HG03460 (cell line): ENCODE results near the gene C7orf25.
A peak's percentile ranks its signal among the peaks of the same experiment; 100 is the strongest.

ENCODE experiments used
- ATAC-seq: cut with Tn5 transposase; IDR thresholded peaks from one replicate; pipeline ENCODE4 v1.9.1; 2021; ENCODE audit not compliant: unreplicated experiment

The C7orf25 gene

DNA sequence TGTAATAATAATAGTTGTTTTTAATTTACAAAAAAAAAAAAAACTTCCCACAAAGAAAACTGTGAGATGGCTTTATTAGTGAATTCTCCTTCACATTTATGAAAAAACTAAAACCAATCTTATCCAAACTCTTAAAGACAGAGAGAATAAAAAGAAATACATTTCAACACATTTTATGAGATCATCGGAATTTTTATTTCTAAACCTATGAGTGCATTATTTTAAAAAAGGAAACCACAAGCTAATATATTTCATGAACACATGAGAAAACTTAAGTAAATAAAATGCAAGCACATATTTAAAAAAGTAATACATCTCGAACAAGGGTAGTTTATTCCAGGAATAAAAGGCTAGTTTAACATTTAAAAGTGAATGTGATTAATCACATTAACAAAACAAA is 31.5 kb downstream of the C7orf25 start:
- no peak for ATAC-seq

DNA sequence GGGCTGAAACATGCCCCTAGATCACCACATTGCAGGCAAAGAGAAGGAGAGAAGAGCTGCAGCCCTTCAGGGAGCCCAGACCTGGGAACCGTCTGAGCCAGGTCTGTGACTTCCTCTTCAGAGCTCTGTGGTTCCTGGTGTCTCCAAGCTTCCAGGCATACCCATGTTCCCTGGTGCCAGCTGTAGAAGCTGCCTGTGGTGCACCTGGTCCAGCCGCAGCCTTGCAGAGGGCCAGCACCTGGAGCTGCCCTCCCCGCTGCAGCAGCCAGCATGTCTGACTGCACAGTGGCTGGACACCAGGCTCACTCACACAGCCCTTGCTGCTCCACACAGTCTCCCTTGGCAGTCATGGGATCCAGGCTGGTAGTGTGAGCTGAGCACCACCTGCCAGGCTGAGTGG is 33.6 kb downstream of the C7orf25 start:
- ATAC-seq, result no peak

DNA sequence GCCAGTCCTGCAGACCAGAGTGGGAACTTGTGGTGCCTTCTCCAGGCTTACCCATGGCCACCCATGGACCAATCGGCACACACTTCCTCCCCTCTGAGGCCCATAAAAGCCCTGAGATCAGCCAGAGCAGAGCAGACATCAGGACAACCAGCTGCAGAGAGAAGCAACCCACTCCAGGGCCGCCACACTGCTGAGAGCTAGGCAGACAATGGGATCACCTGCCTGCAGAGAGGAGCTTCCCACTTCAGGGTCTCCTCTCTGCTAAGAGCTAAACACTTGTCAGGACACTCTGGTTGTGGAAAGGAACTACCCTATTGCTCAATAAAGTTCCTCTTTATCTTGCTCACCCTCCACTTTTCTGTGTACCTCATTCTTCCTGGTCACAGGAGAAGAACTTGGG is 34.0 kb downstream of the C7orf25 start:
- no peak for ATAC-seq

DNA sequence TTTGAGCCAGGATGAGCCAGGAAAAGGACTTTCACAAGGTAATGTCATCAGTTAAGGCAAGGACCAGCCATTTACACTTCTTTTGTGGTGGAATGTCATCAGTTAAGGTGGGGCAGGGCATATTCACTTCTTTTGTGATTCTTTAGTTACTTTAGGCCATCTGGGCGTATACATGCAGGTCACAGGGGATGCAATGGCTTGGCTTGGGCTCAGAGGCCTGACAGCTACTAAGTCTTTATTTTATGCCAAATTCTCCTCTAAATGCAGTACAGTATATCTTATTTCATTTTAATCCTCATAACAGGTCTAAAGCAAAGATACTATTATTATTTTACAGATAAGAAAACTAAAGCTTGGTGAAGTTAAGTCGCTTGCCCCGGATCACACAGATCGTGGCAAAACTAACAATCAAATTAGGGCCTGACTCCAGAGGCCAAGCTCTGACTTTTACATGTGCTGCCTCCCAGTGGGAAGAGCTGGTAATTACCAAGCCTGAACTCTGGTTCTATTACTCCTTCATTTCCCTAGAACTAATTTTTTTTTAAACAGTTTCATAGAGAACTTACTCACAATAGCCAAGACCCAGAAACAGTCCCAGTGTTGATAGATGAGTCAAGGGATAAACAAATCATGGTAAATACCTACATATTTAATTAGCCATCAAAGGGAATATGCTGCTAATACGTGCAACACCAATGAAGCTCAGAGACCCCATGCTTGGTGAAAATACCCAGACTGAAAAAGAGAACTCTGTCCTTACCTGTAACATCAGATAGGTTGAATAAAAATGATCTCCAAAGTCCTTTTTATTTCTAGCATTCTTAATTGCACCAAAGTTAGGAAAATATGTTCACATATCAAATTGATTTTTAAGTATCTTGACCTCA is 35.4 kb downstream of the C7orf25 start:
- ATAC-seq, result peak; percentile 84

DNA sequence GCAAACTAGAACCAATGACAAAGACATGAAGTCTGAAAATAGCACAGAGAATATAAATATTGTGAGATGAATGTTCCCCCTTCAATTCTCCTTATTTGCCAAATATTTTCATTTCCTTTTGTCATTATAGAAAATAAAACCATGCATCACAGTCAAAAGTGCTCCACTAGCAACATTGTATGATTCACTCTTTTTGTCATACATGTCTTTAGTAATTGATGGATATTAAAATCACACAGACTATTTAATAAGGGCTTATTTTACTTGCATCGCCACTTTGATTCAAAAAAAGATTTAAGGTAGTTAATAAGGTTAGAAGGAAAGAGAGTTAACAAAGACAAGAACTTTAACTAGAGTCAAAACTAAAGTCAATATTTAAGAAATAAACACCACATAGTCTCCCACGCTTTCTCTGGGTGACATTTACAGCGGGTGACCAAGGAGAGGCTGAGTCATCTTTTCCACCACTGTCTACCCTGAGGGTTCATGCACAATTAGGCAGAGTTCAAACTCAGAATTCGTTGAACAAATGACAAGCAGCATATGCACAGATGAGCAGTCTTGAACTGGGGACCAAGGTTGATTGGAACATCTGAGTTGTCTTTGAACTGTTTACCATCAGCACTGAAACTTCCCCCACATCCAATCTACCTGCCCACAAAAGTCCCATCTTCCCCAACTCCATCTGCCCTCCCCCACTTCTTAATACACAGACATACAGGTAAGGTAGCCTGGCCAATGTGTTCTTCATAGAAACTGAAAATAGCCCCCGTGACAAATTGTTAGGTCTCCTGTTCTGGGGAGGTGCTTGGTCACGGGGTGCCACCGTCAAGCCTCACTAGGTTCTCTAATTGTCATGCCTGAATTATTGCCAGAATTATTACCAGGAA is 42.5 kb downstream of the C7orf25 start:
- peak; percentile 93 for ATAC-seq

DNA sequence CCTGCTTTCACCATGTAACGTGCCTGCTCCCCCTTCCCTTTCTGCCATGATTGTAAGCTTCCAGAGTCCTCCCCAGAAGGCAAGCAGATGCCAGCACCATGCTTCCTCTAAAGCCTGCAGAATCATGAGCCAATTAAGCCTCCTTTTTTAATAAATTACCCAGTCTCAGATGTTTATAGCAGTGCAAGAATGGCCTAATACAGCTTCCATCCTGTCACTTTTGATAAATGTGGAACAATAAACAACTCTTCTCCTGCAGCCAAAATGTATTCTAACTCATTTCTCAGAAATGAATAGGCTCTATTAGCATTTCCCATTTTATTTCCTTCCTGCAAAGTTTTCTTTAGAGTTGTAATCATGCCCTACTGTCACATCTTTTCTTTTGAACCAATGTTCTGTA is 43.4 kb downstream of the C7orf25 start:
- ATAC-seq, result no peak
